Mucosa of stomach (tissue), 1 donor: Measurements from ENCODE around the gene IL20.

Source experiments
- H3K27me3 ChIP-seq: one replicate; pipeline ENCODE4 v1.7.0; 2013; ENCODE audit warnings: mild to moderate bottlenecking, low read length; ENCODE audit not compliant: control insufficient read depth, insufficient read depth
- H3K36me3 ChIP-seq: one replicate; pipeline ENCODE4 v1.7.0; 2013; ENCODE audit warnings: low read length; ENCODE audit not compliant: control insufficient read depth, insufficient read depth
- H3K4me1 ChIP-seq: one replicate; pipeline ENCODE4 v1.7.0; 2013; ENCODE audit warnings: mild to moderate bottlenecking, low read length; ENCODE audit not compliant: control insufficient read depth, insufficient read depth
- H3K4me3 ChIP-seq: one replicate; pipeline ENCODE4 v1.7.0; 2013; ENCODE audit warnings: low read length
- H3K9ac ChIP-seq: one replicate; pipeline ENCODE4 v1.7.0; 2013; ENCODE audit warnings: mild to moderate bottlenecking, low read length, moderate library complexity
- H3K9me3 ChIP-seq: one replicate; pipeline ENCODE4 v1.7.0; 2013; ENCODE audit warnings: mild to moderate bottlenecking, low read length, moderate library complexity; ENCODE audit not compliant: control insufficient read depth
- donor health status: Pancreatic carcinoma.

IL20 gene

GRCh38 chr1:206898089-206898914 lies 32.9 kb downstream of the IL20 start:
- H3K4me3 ChIP-seq: no peak overlapping the region
- no peak overlapping the region for H3K9ac ChIP-seq
- H3K36me3 ChIP-seq: no peaks in the 10 kb centered on the region
- H3K9me3 ChIP-seq: no peaks in the 10 kb centered on the region
- H3K27me3 ChIP-seq: no peaks in the 10 kb centered on the region
- H3K4me1 ChIP-seq: peaks cover 7% of the 10 kb centered on the region

GRCh38 chr1:206898915-206899431 lies 33.5 kb downstream of the IL20 start:
- no peak overlapping the region for H3K9ac ChIP-seq
- peaks cover 7% of the 10 kb centered on the region for H3K4me1 ChIP-seq
- no peaks in the 10 kb centered on the region for H3K9me3 ChIP-seq
- no peak overlapping the region for H3K4me3 ChIP-seq
- H3K27me3 ChIP-seq: no peaks in the 10 kb centered on the region
- no peaks in the 10 kb centered on the region for H3K36me3 ChIP-seq

- Histone ChIP-seq H3K4me1 (peaks cover 7% of the 10 kb centered on the region), H3K27me3 (no peaks in the 10 kb centered on the region), H3K4me3 (no peak overlapping the region), H3K36me3 (no peaks in the 10 kb centered on the region), H3K9ac (no peak overlapping the region), H3K9me3 (no peaks in the 10 kb centered on the region)
Observed at GRCh38 chr1:206899717-206900116, 34.3 kb downstream of the IL20 start.

DNA sequence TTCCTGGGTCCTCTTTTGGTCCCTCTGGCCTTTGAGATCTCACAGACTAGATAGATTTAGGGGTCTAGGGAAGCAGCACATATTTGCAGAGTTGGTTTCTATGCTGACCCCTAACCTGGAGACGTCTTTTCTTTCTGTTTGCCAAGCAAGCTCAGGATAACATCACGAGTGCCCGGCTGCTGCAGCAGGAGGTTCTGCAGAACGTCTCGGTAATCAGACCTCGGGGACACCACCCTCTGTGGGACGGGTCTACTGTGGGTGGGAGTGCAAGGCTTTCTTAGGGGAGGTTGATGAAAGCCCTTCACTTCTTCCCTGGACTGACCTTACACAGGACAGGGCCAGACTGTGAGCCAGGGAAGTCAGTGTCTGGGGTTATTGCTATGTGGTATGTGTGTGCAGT lies 34.7 kb downstream of the IL20 start:
- no peaks in the 10 kb centered on the region for H3K9me3 ChIP-seq
- no peak overlapping the region for H3K9ac ChIP-seq
- no peaks in the 10 kb centered on the region for H3K36me3 ChIP-seq
- no peak overlapping the region for H3K4me3 ChIP-seq
- no peaks in the 10 kb centered on the region for H3K27me3 ChIP-seq
- H3K4me1 ChIP-seq: peaks cover 7% of the 10 kb centered on the region

DNA sequence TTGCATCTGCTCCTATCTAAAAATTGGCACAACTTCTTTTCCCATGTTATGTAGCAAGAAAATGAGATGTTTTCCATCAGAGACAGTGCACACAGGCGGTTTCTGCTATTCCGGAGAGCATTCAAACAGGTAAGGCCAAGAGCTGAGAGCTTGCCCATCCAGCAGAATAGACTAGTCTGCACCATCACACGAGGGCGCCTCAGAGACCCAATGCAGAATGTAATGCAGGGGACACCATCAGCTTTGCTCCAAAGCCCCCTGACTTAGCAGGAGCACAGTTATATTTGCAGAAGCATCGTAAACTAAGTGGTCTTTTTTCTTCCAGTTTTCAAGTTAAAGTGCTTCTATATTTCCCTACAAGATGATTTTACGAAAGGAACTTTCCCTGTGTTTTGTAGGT lies 36.5 kb downstream of the IL20 start:
- Histone ChIP-seq H3K9me3 (no peaks in the 10 kb centered on the region), H3K9ac (no peak overlapping the region), H3K36me3 (no peaks in the 10 kb centered on the region), H3K27me3 (no peaks in the 10 kb centered on the region), H3K4me1 (no peaks in the 10 kb centered on the region), H3K4me3 (no peak overlapping the region)

- peaks cover 6% of the 10 kb centered on the region for H3K27me3 ChIP-seq
- H3K9me3 ChIP-seq: no peaks in the 10 kb centered on the region
- H3K36me3 ChIP-seq: no peaks in the 10 kb centered on the region
- no peaks in the 10 kb centered on the region for H3K4me1 ChIP-seq
- no peak overlapping the region for H3K4me3 ChIP-seq
- no peak overlapping the region for H3K9ac ChIP-seq
Observed at GRCh38 chr1:206902702-206903101, 37.3 kb downstream of the IL20 start.

DNA sequence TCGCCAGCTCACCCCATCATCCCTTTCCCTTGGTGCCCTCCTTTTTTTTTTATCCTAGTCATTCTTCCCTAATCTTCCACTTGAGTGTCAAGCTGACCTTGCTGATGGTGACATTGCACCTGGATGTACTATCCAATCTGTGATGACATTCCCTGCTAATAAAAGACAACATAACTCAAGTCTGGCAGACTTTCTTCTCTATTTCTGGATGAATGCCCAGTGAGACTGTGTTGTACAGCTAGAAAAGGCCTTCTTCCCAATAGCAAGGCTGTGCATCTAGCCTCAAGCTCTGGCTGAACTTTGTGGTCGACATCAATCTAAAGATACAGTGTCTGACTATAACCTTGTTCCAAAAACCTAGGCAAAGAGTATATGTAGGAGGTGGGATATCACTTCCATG lies 38.3 kb downstream of the IL20 start:
- H3K9me3 ChIP-seq: no peaks in the 10 kb centered on the region
- H3K4me1 ChIP-seq: peaks cover 1% of the 10 kb centered on the region
- no peaks in the 10 kb centered on the region for H3K36me3 ChIP-seq
- no peak overlapping the region for H3K4me3 ChIP-seq
- peaks cover 15% of the 10 kb centered on the region for H3K27me3 ChIP-seq
- no peak overlapping the region for H3K9ac ChIP-seq

- Histone ChIP-seq H3K27me3 (peaks cover 19% of the 10 kb centered on the region), H3K4me1 (peaks cover 7% of the 10 kb centered on the region), H3K36me3 (no peaks in the 10 kb centered on the region), H3K9ac (no peak overlapping the region), H3K4me3 (no peak overlapping the region), H3K9me3 (no peaks in the 10 kb centered on the region)
Observed at GRCh38 chr1:206904423-206905142, 39.2 kb downstream of the IL20 start.

DNA sequence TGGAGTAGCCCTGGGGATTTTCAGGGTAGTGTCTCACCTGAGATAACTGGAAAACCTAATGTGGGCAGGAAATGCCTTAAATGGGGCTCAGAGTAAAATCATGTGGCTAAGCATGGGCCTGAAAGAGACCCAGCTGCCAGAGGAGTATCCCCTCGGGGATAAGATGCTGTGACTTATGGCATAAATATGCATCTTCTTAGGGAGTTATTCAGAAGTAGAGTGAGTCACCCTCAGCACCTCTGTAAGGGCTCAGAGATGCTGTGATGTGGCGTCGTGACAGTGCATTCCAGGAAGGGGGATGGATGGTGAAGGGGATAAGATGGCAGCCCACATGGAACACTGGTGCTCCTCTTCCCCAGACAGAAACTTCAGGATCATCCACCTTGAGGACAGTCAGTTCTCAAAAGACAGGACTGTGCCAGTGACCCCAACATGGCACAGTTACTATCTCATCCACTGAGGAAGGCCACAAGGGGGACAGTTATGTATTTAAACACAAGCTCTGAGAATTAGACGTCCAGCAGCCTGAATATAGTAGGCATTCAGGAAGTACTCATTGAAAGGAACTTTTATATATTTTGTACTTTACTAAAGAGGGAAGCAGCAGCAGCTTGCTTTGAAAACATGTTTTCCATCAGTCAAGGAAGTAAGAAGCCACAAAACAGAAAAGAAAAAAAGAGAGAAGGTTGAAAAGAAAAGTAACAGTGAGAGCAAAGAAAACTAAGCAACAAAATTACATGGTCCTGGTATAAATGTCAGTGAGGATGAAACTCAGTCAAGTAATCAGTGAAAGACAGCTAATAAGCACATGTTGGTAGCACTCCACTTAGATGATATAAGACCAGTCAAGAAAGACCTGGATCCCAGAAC lies 40.1 kb downstream of the IL20 start:
- Histone ChIP-seq H3K4me1 (peaks cover 14% of the 10 kb centered on the region), H3K9ac (no peak overlapping the region), H3K36me3 (no peaks in the 10 kb centered on the region), H3K4me3 (no peak overlapping the region), H3K9me3 (no peaks in the 10 kb centered on the region), H3K27me3 (peaks cover 28% of the 10 kb centered on the region)

- Histone ChIP-seq H3K4me3 (no peak overlapping the region), H3K27me3 (peaks cover 31% of the 10 kb centered on the region), H3K9me3 (no peaks in the 10 kb centered on the region), H3K9ac (no peak overlapping the region), H3K36me3 (no peaks in the 10 kb centered on the region), H3K4me1 (peaks cover 14% of the 10 kb centered on the region)
Observed at GRCh38 chr1:206907304-206907991, 42.0 kb downstream of the IL20 start.

- no peak overlapping the region for H3K4me3 ChIP-seq
- H3K27me3 ChIP-seq: peaks cover 31% of the 10 kb centered on the region
- peaks cover 14% of the 10 kb centered on the region for H3K4me1 ChIP-seq
- H3K9ac ChIP-seq: no peak overlapping the region
- H3K36me3 ChIP-seq: no peaks in the 10 kb centered on the region
- H3K9me3 ChIP-seq: no peaks in the 10 kb centered on the region
Observed at GRCh38 chr1:206908038-206908437, 42.6 kb downstream of the IL20 start.
